Left ventricle myocardium superior (tissue), 1 donor: ENCODE measurements around the gene COG3. TPM values are rescaled to one million over a fixed set of nuclear protein-coding genes. Genes with fewer than 3 reads are reported as not detected.

ENCODE experiments used
- ATAC-seq: fragments of 200-7000 bp; cut with Tn5 transposase; one replicate; pipeline ENCODE4 v1.9.1; 2020; ENCODE audit warnings: mild to moderate bottlenecking, moderate library complexity
- DNase-seq: peaks from one replicate; pipeline ENCODE4 v3.0.0-alpha.2; 2020
- intact Hi-C: fragments of 100-400 bp; cut with micrococcal nuclease; formaldehyde crosslinking; loops from one replicate; pipeline ENCODE4 v1.11.0; 2022
- total RNA-seq: library from RNA; stranded (reverse); fragmentation: NEBNext Ultra II Directional; extraction: Animal tissue kit (Norgen Biotek cat#: 25700); gene quantifications from one replicate; pipeline ENCODE4 v1.2.1, GENCODE V29; 2021
- donor health status: DM: no; HTN: yes; CAD: no; lungs with severe emphysema.

The COG3 gene
- total RNA-seq, 1 donor from 2014 or later = 15.1 TPM

GRCh38 chr13:45487604-45488003, 22.9 kb downstream of the COG3 start:
- no peak for ATAC-seq
- DNase-seq = no peak
- intact Hi-C loops = no loop called here

- intact Hi-C loops = no loop called here
- DNase-seq (no peak), ATAC-seq (peak; percentile 53)
Measured at GRCh38 chr13:45490068-45490467, 25.3 kb downstream of the COG3 start.

- DNase-seq (no peak), ATAC-seq (no peak)
- intact Hi-C loops = no loop called here
Measured at GRCh38 chr13:45492538-45492937, 27.8 kb downstream of the COG3 start.

- ATAC-seq = no peak
- intact Hi-C loops = no loop called here
Measured at GRCh38 chr13:45496942-45497341, 32.2 kb downstream of the COG3 start.

GRCh38 chr13:45500492-45501174, 35.9 kb downstream of the COG3 start:
- ATAC-seq = peak; percentile 45
- intact Hi-C loops = no loop called here

More at GRCh38 chr13:45496942-45497341, 32.2 kb downstream of the COG3 start:
- no peak for DNase-seq

GRCh38 chr13:45501175-45501526, 36.4 kb downstream of the COG3 start:
- DNase-seq = no peak
- intact Hi-C loops = no loop called here
- ATAC-seq = no peak

More at GRCh38 chr13:45500492-45501174, 35.9 kb downstream of the COG3 start:
- DNase-seq = no peak

- ATAC-seq = no peak
- no peak for DNase-seq
- intact Hi-C loops = no loop called here
Measured at GRCh38 chr13:45503658-45504057, 38.9 kb downstream of the COG3 start.

GRCh38 chr13:45506811-45507210, 42.1 kb downstream of the COG3 start:
- no peak for DNase-seq
- no peak for ATAC-seq
- intact Hi-C loops = no loop called here

GRCh38 chr13:45508776-45509175, 44.0 kb downstream of the COG3 start:
- ATAC-seq (no peak), DNase-seq (no peak)
- intact Hi-C loops = no loop called here

- no peak for ATAC-seq
- intact Hi-C loops = no loop called here
- DNase-seq = no peak
Measured at GRCh38 chr13:45510672-45511071, 45.9 kb downstream of the COG3 start.

GRCh38 chr13:45511310-45512097, 46.8 kb downstream of the COG3 start:
- DNase-seq (no peak), ATAC-seq (peak; percentile 69)
- intact Hi-C loops = no loop called here

- ATAC-seq (no peak), DNase-seq (no peak)
- intact Hi-C loops = no loop called here
Measured at GRCh38 chr13:45512098-45512496, 47.4 kb downstream of the COG3 start.

- ATAC-seq (no peak), DNase-seq (no peak)
- intact Hi-C loops = no loop called here
Measured at GRCh38 chr13:45516757-45517156, 52.0 kb downstream of the COG3 start.

- intact Hi-C loops = no loop called here
- ATAC-seq (no peak), DNase-seq (no peak)
Measured at GRCh38 chr13:45518525-45519245, 53.9 kb downstream of the COG3 start.

- DNase-seq (no peak), ATAC-seq (no peak)
- intact Hi-C loops = no loop called here
Measured at GRCh38 chr13:45519493-45519892, 54.8 kb downstream of the COG3 start.

- ATAC-seq = peak; percentile 28
- intact Hi-C loops = no loop called here
- DNase-seq = no peak
Measured at GRCh38 chr13:45521297-45521696, 56.6 kb downstream of the COG3 start.

- intact Hi-C loops = no loop called here
- no peak for DNase-seq
- ATAC-seq = no peak
Measured at GRCh38 chr13:45522571-45522970, 57.8 kb downstream of the COG3 start.

- intact Hi-C loops = no loop called here
- DNase-seq = no peak
- ATAC-seq = no peak
Measured at GRCh38 chr13:45527699-45528462, 63.1 kb downstream of the COG3 start.

GRCh38 chr13:45529758-45530157, 65.0 kb downstream of the COG3 start:
- intact Hi-C loops = no loop called here
- no peak for DNase-seq
- no peak for ATAC-seq

- intact Hi-C loops = no loop called here
Measured at GRCh38 chr13:45534604-45535003, 69.9 kb downstream of the COG3 start.

More at GRCh38 chr13:45534604-45535003, 69.9 kb downstream of the COG3 start:
- ATAC-seq = no peak
- no peak for DNase-seq
